CD14-positive monocyte (primary cell): Measurements from ENCODE around the gene OLFML3. TPM values are rescaled to one million over a fixed set of nuclear protein-coding genes. Genes with fewer than 3 reads are reported as not detected.

Experiments used
- DNase-seq, 3 donors: peaks; one replicate each; pipeline ENCODE4 v3.0.0-alpha.2; 2011 to 2022
- H2AFZ ChIP-seq: 2 replicates; pipeline ENCODE4 v1.6.0; 2012; ENCODE audit warnings: mild to moderate bottlenecking, low read depth, low read length, inconsistent platforms; ENCODE audit not compliant: insufficient read depth, poor library complexity, severe bottlenecking
- H3K27ac ChIP-seq, 2 donors: 1 replicate in 1 of 2; 2 replicates in 1 of 2; pipeline ENCODE4 v1.5.1; 2012 to 2013; ENCODE audit warnings: low read length in 2 of 2, control low read depth in 1 of 2, inconsistent platforms in 1 of 2, low read depth in 1 of 2, mild to moderate bottlenecking in 1 of 2
- H3K27me3 ChIP-seq, 2 donors: one replicate each; pipeline versions ENCODE4 v1.6.0 to v1.6.1; 2011 to 2013; ENCODE audit warnings: low read length in 2 of 2; ENCODE audit not compliant: control insufficient read depth in 2 of 2, insufficient read depth in 2 of 2
- H3K36me3 ChIP-seq, 2 donors: replicated peaks in 1 of 2; 1 replicate in 1 of 2; 2 replicates in 1 of 2; pipeline versions ENCODE4 v1.5.1 to v1.6.1; 2012 to 2013; ENCODE audit warnings: low read length in 2 of 2, control low read depth in 1 of 2, inconsistent platforms in 1 of 2, mild to moderate bottlenecking in 1 of 2; ENCODE audit not compliant: insufficient read depth in 2 of 2, control insufficient read depth in 1 of 2
- H3K4me1 ChIP-seq, 2 donors: 1 replicate in 1 of 2; 2 replicates in 1 of 2; pipeline versions ENCODE4 v1.5.1 to v1.6.1; 2012 to 2013; ENCODE audit warnings: low read length in 2 of 2, control low read depth in 1 of 2, inconsistent platforms in 1 of 2, mild to moderate bottlenecking in 1 of 2, moderate library complexity in 1 of 2; ENCODE audit not compliant: insufficient read depth in 2 of 2, control insufficient read depth in 1 of 2
- H3K4me2 ChIP-seq: replicated peaks from 2 replicates; pipeline ENCODE3; 2012; ENCODE audit warnings: low read length, moderate library complexity, mild to moderate bottlenecking; ENCODE audit not compliant: poor library complexity, severe bottlenecking; ENCODE audit errors: extremely low read depth
- H3K4me3 ChIP-seq, 3 experiments: fragments of 200-600 bp in 1 of 3; sonication (generic) in 1 of 3; replicated peaks in 1 of 3; 1 replicate in 2 of 3; 2 replicates in 1 of 3; pipeline ENCODE4 v1.5.1; 2011 to 2013; ENCODE audit warnings: low read length in 3 of 3, mild to moderate bottlenecking in 3 of 3, control low read depth in 2 of 3, low read depth in 2 of 3, inconsistent platforms in 1 of 3, moderate library complexity in 1 of 3
- H3K79me2 ChIP-seq: 2 replicates; pipeline ENCODE4 v1.6.0; 2012; ENCODE audit warnings: mild to moderate bottlenecking, control low read depth, inconsistent platforms, low read length, moderate library complexity; ENCODE audit not compliant: insufficient read depth
- H3K9ac ChIP-seq: 2 replicates; pipeline ENCODE4 v1.6.0; 2017; ENCODE audit warnings: low read length, mild to moderate bottlenecking; ENCODE audit not compliant: insufficient read depth, poor library complexity, severe bottlenecking
- H3K9me3 ChIP-seq, 2 donors: replicated peaks in 1 of 2; 1 replicate in 1 of 2; 2 replicates in 1 of 2; pipeline versions ENCODE4 v1.5.1 to v1.6.1; 2012 to 2013; ENCODE audit warnings: low read length in 2 of 2, control low read depth in 1 of 2; ENCODE audit not compliant: control insufficient read depth in 1 of 2, insufficient read depth in 1 of 2
- H4K20me1 ChIP-seq: 2 replicates; pipeline ENCODE4 v1.6.0; 2012; ENCODE audit warnings: mild to moderate bottlenecking, low read length, control low read depth, moderate library complexity; ENCODE audit not compliant: insufficient read depth
- H3K27ac Mint-ChIP-seq, 7 donors: one replicate each; pipeline ENCODE4 v1.8.0; 2020; ENCODE audit warnings: mild to moderate bottlenecking in 7 of 7, mixed read lengths in 7 of 7, moderate library complexity in 6 of 7, inconsistent platforms in 2 of 7
- H3K27me3 Mint-ChIP-seq, 3 donors: one replicate each; pipeline ENCODE4 v1.8.0; 2021 to 2022; ENCODE audit warnings: low read depth in 3 of 3, mild to moderate bottlenecking in 3 of 3, mixed read lengths in 3 of 3, moderate library complexity in 3 of 3, inconsistent platforms in 1 of 3
- H3K36me3 Mint-ChIP-seq, 2 donors: one replicate each; pipeline ENCODE4 v1.8.0; 2020; ENCODE audit warnings: mixed read lengths in 2 of 2, inconsistent platforms in 1 of 2, mild to moderate bottlenecking in 1 of 2
- H3K4me1 Mint-ChIP-seq: one replicate; pipeline ENCODE4 v1.8.0; 2020; ENCODE audit warnings: mild to moderate bottlenecking, mixed read lengths
- H3K4me3 Mint-ChIP-seq, 2 donors: one replicate each; pipeline ENCODE4 v1.8.0; 2020; ENCODE audit warnings: mild to moderate bottlenecking in 2 of 2, mixed read lengths in 2 of 2, moderate library complexity in 1 of 2
- H3K9me3 Mint-ChIP-seq, 7 donors: one replicate each; pipeline ENCODE4 v1.8.0; 2020 to 2022; ENCODE audit warnings: mixed read lengths in 7 of 7, mild to moderate bottlenecking in 6 of 7, moderate library complexity in 6 of 7, inconsistent platforms in 2 of 7
- CTCF ChIP-seq: fragments of 200-600 bp; IDR thresholded peaks from one replicate; pipeline ENCODE4 v1.8.0; 2022; ENCODE audit warnings: antibody characterized with exemption, mild to moderate bottlenecking
- WGBS: methylation state at CpG from one replicate; pipeline ENCODE4 v1.1.5; 2013; ENCODE audit warnings: missing lambda C conversion rate; ENCODE audit not compliant: insufficient coverage; 5-methylcytosine and 5-hydroxymethylcytosine counted together
- intact Hi-C, 2 donors: fragments of 100-400 bp; cut with micrococcal nuclease; formaldehyde crosslinking; loops; one replicate each; pipeline versions ENCODE4 v1.15.0 to v1.15.1; 2023
- polyA plus RNA-seq, 3 donors: library from polyadenylated mRNA; depleted of rRNA in 1 of 3; unstranded in 2 of 3; stranded (reverse) in 1 of 3; fragments of 300-500 nt in 2 of 3; fragments of >200 nt in 1 of 3; fragmentation: Illumina TruSeq in 2 of 3; gene quantifications; 1 replicate in 2 of 3; 2 replicates in 1 of 3; pipeline ENCODE4 v1.2.3, GENCODE V29; 2012 to 2021

OLFML3 gene
- polyA plus RNA-seq, 3 donors, result 0.08 to 0.37 (median 0.28) TPM

GRCh38 chr1:113935176-113935575, 44.1 kb upstream of the OLFML3 start:
- no peak overlapping the region for H3K4me2 ChIP-seq

GRCh38 chr1:113935970-113936369, 43.3 kb upstream of the OLFML3 start:
- Mint-ChIP-seq H3K4me3 (no peak overlapping the region), H3K27ac (peak overlapping the region in 1 of 7 donors; percentile 47), H3K27me3 (no peaks in the 10 kb centered on the region), H3K4me1 (peaks cover 95% of the 10 kb centered on the region), H3K36me3 (peaks cover 19 to 33% of the 10 kb centered on the region in 2 donors), H3K9me3 (peaks cover 0 to 4% (median 0%) of the 10 kb centered on the region in 7 donors)
- Histone ChIP-seq H2AFZ (no peak overlapping the region), H3K9me3 (no peaks in the 10 kb centered on the region), H3K27me3 (no peaks in the 10 kb centered on the region), H4K20me1 (peaks cover 99% of the 10 kb centered on the region), H3K4me2 (no peak overlapping the region), H3K27ac (peak overlapping the region in 1 of 2 donors; percentile 99), H3K79me2 (peaks cover 100% of the 10 kb centered on the region), H3K9ac (no peak overlapping the region), H3K4me1 (peaks cover 67 to 89% of the 10 kb centered on the region in 2 donors), H3K4me3 (no peak overlapping the region), H3K36me3 (peaks cover 7 to 8% of the 10 kb centered on the region in 2 donors)
- intact Hi-C loops, result no loop called here
- TF ChIP-seq CTCF, result no peak
- no peak for DNase-seq
- no CpG with 5 or more reads among the region's 1 CpG for WGBS

More at GRCh38 chr1:113935176-113935575, 44.1 kb upstream of the OLFML3 start:
- Mint-ChIP-seq H3K4me1 (peaks cover 94% of the 10 kb centered on the region), H3K27me3 (peaks cover 0 to under 1% (median 0%) of the 10 kb centered on the region in 3 donors), H3K27ac (peak overlapping the region in 5 of 7 donors; percentile 15 to 33 (median 28)), H3K4me3 (no peak overlapping the region), H3K9me3 (peaks cover 0 to 4% (median 0%) of the 10 kb centered on the region in 7 donors), H3K36me3 (peaks cover 11 to 25% of the 10 kb centered on the region in 2 donors)
- peaks cover 97% of the 10 kb centered on the region for H4K20me1 ChIP-seq
- no CpG with 5 or more reads among the region's 1 CpG for WGBS
- peak overlapping the region in 1 of 2 donors; percentile 99 for H3K27ac ChIP-seq
- H3K9me3 ChIP-seq, result no peaks in the 10 kb centered on the region
- intact Hi-C loops, result no loop called here
- H2AFZ ChIP-seq, result no peak overlapping the region
- H3K4me1 ChIP-seq, result peaks cover 64 to 88% of the 10 kb centered on the region in 2 donors
- H3K27me3 ChIP-seq, result no peaks in the 10 kb centered on the region
- no peak overlapping the region for H3K9ac ChIP-seq
- TF ChIP-seq CTCF, result no peak
- H3K79me2 ChIP-seq, result peaks cover 100% of the 10 kb centered on the region
- no peaks in the 10 kb centered on the region for H3K36me3 ChIP-seq
- DNase-seq, result no peak
- H3K4me3 ChIP-seq, result no peak overlapping the region
